K562 (cell line): ENCODE data around the gene MYOZ2. TPM values are rescaled to one million over a fixed set of nuclear protein-coding genes. Genes with fewer than 3 reads are reported as not detected.

Experiments
- ATF6 ChIP-seq: sonication (generic); formaldehyde crosslinking; IDR thresholded peaks from 2 replicates; pipeline ENCODE4 v1.4.0; 2020; ENCODE audit warnings: mild to moderate bottlenecking, missing genetic modification reagents
- BCLAF1 ChIP-seq, 2 experiments: fragments of 450-650 bp in 1 of 2; IDR thresholded peaks; 2 replicates each; pipeline ENCODE4 v1.6.1; 2011 to 2017; ENCODE audit warnings: low read depth in 2 of 2, antibody characterized with exemption in 1 of 2, borderline replicate concordance in 1 of 2, low read length in 1 of 2, mild to moderate bottlenecking in 1 of 2, mixed read lengths in 1 of 2; ENCODE audit not compliant: control insufficient read depth in 1 of 2
- BHLHE40 ChIP-seq: IDR thresholded peaks from 2 replicates; pipeline ENCODE4 v1.6.1; 2011; ENCODE audit warnings: low read length, improper control_type of control experiment
- KLF6 ChIP-seq: fragments of 250-450 bp; sonication (Bioruptor Pico); IDR thresholded peaks from 2 replicates; pipeline ENCODE4 v1.4.0; 2020; ENCODE audit warnings: mild to moderate bottlenecking, moderate library complexity, borderline replicate concordance
- LCOR ChIP-seq: sonication (generic); formaldehyde crosslinking; IDR thresholded peaks from 2 replicates; pipeline ENCODE4 v1.8.0; 2022; ENCODE audit warnings: mild to moderate bottlenecking, missing genetic modification reagents
- MAFF ChIP-seq: IDR thresholded peaks from 2 replicates; pipeline ENCODE4 v1.6.1; 2012; ENCODE audit warnings: low read length, improper control_type of control experiment
- NR2C1 ChIP-seq, 2 experiments: fragments of 450-650 bp; IDR thresholded peaks; 2 replicates each; pipeline ENCODE4 v1.6.1; 2017; ENCODE audit warnings: mild to moderate bottlenecking in 2 of 2, antibody characterized with exemption in 1 of 2, inconsistent platforms in 1 of 2, missing compliant biosample characterization in 1 of 2, missing genetic modification characterization in 1 of 2
- PML ChIP-seq: IDR thresholded peaks from 2 replicates; pipeline ENCODE4 v1.6.1; 2012; ENCODE audit warnings: low read length, inconsistent platforms
- REST ChIP-seq, 2 experiments: fragments of 450-650 bp; formaldehyde crosslinking in 1 of 2; IDR thresholded peaks; 2 replicates each; pipeline versions ENCODE4 v1.4.0 to v1.6.1; 2014 to 2020; ENCODE audit warnings: mild to moderate bottlenecking in 2 of 2, borderline replicate concordance in 1 of 2, low read depth in 1 of 2
- TBP ChIP-seq: optimal IDR thresholded peaks from 2 replicates; pipeline ENCODE3; 2011; ENCODE audit warnings: low read depth, low read length, improper control_type of control experiment
- ZBTB12 ChIP-seq: fragments of 250-450 bp; sonication (Bioruptor Pico); IDR thresholded peaks from 2 replicates; pipeline ENCODE4 v1.4.0; 2020
- polyA plus RNA-seq, 8 experiments: library from polyadenylated mRNA; depleted of rRNA in 4 of 8; stranded (reverse) in 5 of 8; unstranded in 3 of 8; fragments of >200 nt; fragmentation: Nextera tagmentation in 2 of 8; fragmentation: Illumina TruSeq in 1 of 8; extraction: Ambion mirVana in 2 of 8; extraction: Trizol in 1 of 8; gene quantifications; 2 replicates each; pipeline versions ENCODE4 v1.2.1 to v1.2.3, GENCODE V29; 2011 to 2014; ENCODE audit warnings: inconsistent platforms in 1 of 8, missing spikeins in 1 of 8
- total RNA-seq, 7 experiments: library from RNA; depleted of rRNA in 6 of 7; stranded (reverse); fragments of >200 nt in 6 of 7; fragmentation: Illumina TruSeq in 2 of 7; extraction: Trizol in 2 of 7; gene quantifications; 2 replicates each; pipeline versions ENCODE4 v1.2.1 to v1.2.3, GENCODE V29; 2011 to 2021; ENCODE audit warnings: low replicate concordance in 1 of 7

The MYOZ2 gene
- total and polyA plus RNA-seq, 9 of the 15 experiments (the other 6 are each of a cell fraction or from before 2014, with no cell fraction given) = not detected

- TF ChIP-seq REST (IDR thresholded peaks at IDR 0.05; ENCODE audit: borderline replicate concordance) (peak; percentile 71), REST (CRISPR knock-in tag; IDR thresholded peaks at IDR 0.05; ENCODE audit: low read depth) (no peak), MAFF (peak; percentile 5; the same call in 1 of the 2 replicates), ZBTB12 (no peak), NR2C1 (IDR thresholded peaks at IDR 0.05) (no peak), NR2C1 (tag; IDR thresholded peaks at IDR 0.05) (peak; percentile 59), BHLHE40 (peak; percentile 40; the same call in 1 of the 2 replicates), ATF6 (CRISPR knock-in tag) (peak; percentile 62), LCOR (CRISPR knock-in tag) (peak; percentile 14; the same call in 1 of the 2 replicates), BCLAF1 (IDR thresholded peaks at IDR 0.05; ENCODE audit: borderline replicate concordance in 1 of 2, control insufficient read depth in 1 of 2, low read depth in 2 of 2, low read length in 1 of 2) (no peak), PML (peak; percentile 69; the same call in 1 of the 2 replicates), TBP (peak; percentile 89), KLF6 (no peak)
These were observed 76.8 kb downstream of the MYOZ2 start, which contains the start of gene USP53 (continued) for GRCh38 chr4:119212234-119212963.
